ENCODE data around the gene FBXO10.
"Not testable (repeated sequence)": the region's sequence is repeated elsewhere in the genome, so short reads cannot be mapped to it uniquely, and the experiment has no call there.

FBXO10 gene

GRCh38 chr9:37523916-37524315 is 52.3 kb downstream of the FBXO10 start:
- no peaks in the 10 kb centered on the region for H3K27me3 ChIP-seq (ENCODE audit: control insufficient read depth, insufficient read depth, low read length)
- H3K9me3 ChIP-seq (replicated peaks; ENCODE audit: low read length): no peaks in the 10 kb centered on the region
- no peaks in the 10 kb centered on the region for H3K4me1 ChIP-seq (ENCODE audit: control insufficient read depth, insufficient read depth, low read length)
- H3K36me3 ChIP-seq (ENCODE audit: insufficient read depth, low read length): peaks cover 51% of the 10 kb centered on the region
- no peak overlapping the region for H3K4me2 ChIP-seq (ENCODE audit: low read length)
- H3K4me3 ChIP-seq (ENCODE audit: low read length): no peak overlapping the region
- no peak overlapping the region for H3K9ac ChIP-seq (ENCODE audit: low read depth, low read length)

GRCh38 chr9:37522971-37523370 is 53.2 kb downstream of the FBXO10 start:
- no peak overlapping the region for H3K4me2 ChIP-seq (ENCODE audit: low read length)
- H3K4me1 ChIP-seq (ENCODE audit: control insufficient read depth, insufficient read depth, low read length): no peaks in the 10 kb centered on the region
- no peak overlapping the region for H3K4me3 ChIP-seq (ENCODE audit: low read length)
- no peaks in the 10 kb centered on the region for H3K9me3 ChIP-seq (replicated peaks; ENCODE audit: low read length)
- no peaks in the 10 kb centered on the region for H3K27me3 ChIP-seq (ENCODE audit: control insufficient read depth, insufficient read depth, low read length)
- H3K9ac ChIP-seq (ENCODE audit: low read depth, low read length): no peak overlapping the region
- H3K36me3 ChIP-seq (ENCODE audit: insufficient read depth, low read length): peaks cover 47% of the 10 kb centered on the region

- no peak overlapping the region for H3K4me2 ChIP-seq (ENCODE audit: low read length)
- H3K36me3 ChIP-seq (ENCODE audit: insufficient read depth, low read length): peaks cover 46% of the 10 kb centered on the region
- H3K9me3 ChIP-seq (replicated peaks; ENCODE audit: low read length): no peaks in the 10 kb centered on the region
- H3K9ac ChIP-seq (ENCODE audit: low read depth, low read length): no peak overlapping the region
- no peaks in the 10 kb centered on the region for H3K27me3 ChIP-seq (ENCODE audit: control insufficient read depth, insufficient read depth, low read length)
- no peaks in the 10 kb centered on the region for H3K4me1 ChIP-seq (ENCODE audit: control insufficient read depth, insufficient read depth, low read length)
- no peak overlapping the region for H3K4me3 ChIP-seq (ENCODE audit: low read length)
These were observed 55.1 kb downstream of the FBXO10 start for GRCh38 chr9:37521111-37521510.

GRCh38 chr9:37520641-37521040 is 55.5 kb downstream of the FBXO10 start:
- no peak overlapping the region for H3K4me3 ChIP-seq (ENCODE audit: low read length)
- no peaks in the 10 kb centered on the region for H3K9me3 ChIP-seq (replicated peaks; ENCODE audit: low read length)
- no peaks in the 10 kb centered on the region for H3K4me1 ChIP-seq (ENCODE audit: control insufficient read depth, insufficient read depth, low read length)
- no peak overlapping the region for H3K4me2 ChIP-seq (ENCODE audit: low read length)
- no peaks in the 10 kb centered on the region for H3K27me3 ChIP-seq (ENCODE audit: control insufficient read depth, insufficient read depth, low read length)
- H3K9ac ChIP-seq (ENCODE audit: low read depth, low read length): no peak overlapping the region
- peaks cover 50% of the 10 kb centered on the region for H3K36me3 ChIP-seq (ENCODE audit: insufficient read depth, low read length)

- H3K4me2 ChIP-seq (ENCODE audit: low read length): no peak overlapping the region
- no peak overlapping the region for H3K9ac ChIP-seq (ENCODE audit: low read depth, low read length)
- H3K4me3 ChIP-seq (ENCODE audit: low read length): no peak overlapping the region
- H3K9me3 ChIP-seq (replicated peaks; ENCODE audit: low read length): no peaks in the 10 kb centered on the region
- no peaks in the 10 kb centered on the region for H3K27me3 ChIP-seq (ENCODE audit: control insufficient read depth, insufficient read depth, low read length)
- H3K4me1 ChIP-seq (ENCODE audit: control insufficient read depth, insufficient read depth, low read length): no peaks in the 10 kb centered on the region
- H3K36me3 ChIP-seq (ENCODE audit: insufficient read depth, low read length): peaks cover 58% of the 10 kb centered on the region
These were observed 58.3 kb downstream of the FBXO10 start for GRCh38 chr9:37517923-37518322.

- Histone ChIP-seq H3K27me3 (ENCODE audit: control insufficient read depth, insufficient read depth, low read length) (no peaks in the 10 kb centered on the region), H3K36me3 (ENCODE audit: insufficient read depth, low read length) (peaks cover 52% of the 10 kb centered on the region), H3K9ac (ENCODE audit: low read depth, low read length) (no peak overlapping the region), H3K9me3 (replicated peaks; ENCODE audit: low read length) (no peaks in the 10 kb centered on the region), H3K4me1 (ENCODE audit: control insufficient read depth, insufficient read depth, low read length) (no peaks in the 10 kb centered on the region), H3K4me2 (ENCODE audit: low read length) (no peak overlapping the region), H3K4me3 (ENCODE audit: low read length) (no peak overlapping the region)
These were observed 60.4 kb downstream of the FBXO10 start for GRCh38 chr9:37515620-37516258.

GRCh38 chr9:37514999-37515398 is 61.2 kb downstream of the FBXO10 start:
- Histone ChIP-seq H3K9ac (ENCODE audit: low read depth, low read length) (no peak overlapping the region), H3K9me3 (replicated peaks; ENCODE audit: low read length) (no peaks in the 10 kb centered on the region), H3K36me3 (ENCODE audit: insufficient read depth, low read length) (peaks cover 48% of the 10 kb centered on the region), H3K4me2 (ENCODE audit: low read length) (no peak overlapping the region), H3K27me3 (ENCODE audit: control insufficient read depth, insufficient read depth, low read length) (no peaks in the 10 kb centered on the region), H3K4me3 (ENCODE audit: low read length) (no peak overlapping the region), H3K4me1 (ENCODE audit: control insufficient read depth, insufficient read depth, low read length) (no peaks in the 10 kb centered on the region)

- H3K9ac ChIP-seq (ENCODE audit: low read depth, low read length); H3K4me2 ChIP-seq (ENCODE audit: low read length); H3K4me1 ChIP-seq (ENCODE audit: control insufficient read depth, insufficient read depth, low read length); H3K27me3 ChIP-seq (ENCODE audit: control insufficient read depth, insufficient read depth, low read length); H3K9me3 ChIP-seq (replicated peaks; ENCODE audit: low read length); H3K4me3 ChIP-seq (ENCODE audit: low read length): not testable (repeated sequence)
- H3K36me3 ChIP-seq (ENCODE audit: insufficient read depth, low read length): peaks cover 43% of the 10 kb centered on the region
These were observed 61.8 kb downstream of the FBXO10 start for GRCh38 chr9:37514415-37514814.

- H3K36me3 ChIP-seq (ENCODE audit: insufficient read depth, low read length): peaks cover 40% of the 10 kb centered on the region
- no peaks in the 10 kb centered on the region for H3K4me1 ChIP-seq (ENCODE audit: control insufficient read depth, insufficient read depth, low read length)
- no peak overlapping the region for H3K4me3 ChIP-seq (ENCODE audit: low read length)
- H3K9me3 ChIP-seq (replicated peaks; ENCODE audit: low read length): no peaks in the 10 kb centered on the region
- no peak overlapping the region for H3K9ac ChIP-seq (ENCODE audit: low read depth, low read length)
- no peak overlapping the region for H3K4me2 ChIP-seq (ENCODE audit: low read length)
- no peaks in the 10 kb centered on the region for H3K27me3 ChIP-seq (ENCODE audit: control insufficient read depth, insufficient read depth, low read length)
These were observed 63.7 kb downstream of the FBXO10 start for GRCh38 chr9:37512437-37512836.

- Histone ChIP-seq H3K36me3 (ENCODE audit: insufficient read depth, low read length) (peaks cover 47% of the 10 kb centered on the region), H3K4me1 (ENCODE audit: control insufficient read depth, insufficient read depth, low read length) (no peaks in the 10 kb centered on the region), H3K4me3 (ENCODE audit: low read length) (no peak overlapping the region), H3K4me2 (ENCODE audit: low read length) (no peak overlapping the region), H3K9ac (ENCODE audit: low read depth, low read length) (no peak overlapping the region), H3K27me3 (ENCODE audit: control insufficient read depth, insufficient read depth, low read length) (no peaks in the 10 kb centered on the region), H3K9me3 (replicated peaks; ENCODE audit: low read length) (no peaks in the 10 kb centered on the region)
These were observed 64.9 kb downstream of the FBXO10 start for GRCh38 chr9:37511016-37512010.

GRCh38 chr9:37510053-37510452 is 66.1 kb downstream of the FBXO10 start:
- not testable (repeated sequence) for H3K4me2 ChIP-seq (ENCODE audit: low read length); H3K4me1 ChIP-seq (ENCODE audit: control insufficient read depth, insufficient read depth, low read length); H3K27me3 ChIP-seq (ENCODE audit: control insufficient read depth, insufficient read depth, low read length); H3K9me3 ChIP-seq (replicated peaks; ENCODE audit: low read length); H3K4me3 ChIP-seq (ENCODE audit: low read length); H3K9ac ChIP-seq (ENCODE audit: low read depth, low read length)
- H3K36me3 ChIP-seq (ENCODE audit: insufficient read depth, low read length): peaks cover 43% of the 10 kb centered on the region
